Lower lobe of right lung (tissue), 2 donors: Measurements from ENCODE around the gene CASTOR1. TPM values are rescaled to one million over a fixed set of nuclear protein-coding genes. Genes with fewer than 3 reads are reported as not detected.

Experiments
- ATAC-seq, 2 donors: fragments of 200-7000 bp; cut with Tn5 transposase; one replicate each; pipeline ENCODE4 v1.9.1; 2020 to 2022; ENCODE audit warnings: mild to moderate bottlenecking in 2 of 2, moderate library complexity in 2 of 2
- DNase-seq: peaks from one replicate; pipeline ENCODE4 v3.0.0-alpha.2; 2020
- H3K27ac ChIP-seq: fragments of 200-600 bp; one replicate; pipeline ENCODE4 v1.8.0; 2022
- H3K27me3 ChIP-seq: fragments of 200-600 bp; one replicate; pipeline ENCODE4 v1.8.0; 2022; ENCODE audit warnings: low read depth
- H3K36me3 ChIP-seq: fragments of 200-600 bp; one replicate; pipeline ENCODE4 v1.8.0; 2022; ENCODE audit warnings: mild to moderate bottlenecking
- H3K4me1 ChIP-seq: fragments of 200-600 bp; one replicate; pipeline ENCODE4 v1.8.0; 2022
- H3K4me3 ChIP-seq: fragments of 200-600 bp; one replicate; pipeline ENCODE4 v1.8.0; 2022; ENCODE audit warnings: mild to moderate bottlenecking
- H3K9me3 ChIP-seq: fragments of 200-600 bp; one replicate; pipeline ENCODE4 v1.8.0; 2022
- CTCF ChIP-seq: fragments of 200-600 bp; IDR thresholded peaks from one replicate; pipeline ENCODE4 v1.8.0; 2022; ENCODE audit warnings: antibody characterized with exemption, mild to moderate bottlenecking
- intact Hi-C: fragments of 100-400 bp; cut with DNase I; formaldehyde crosslinking; loops from one replicate; pipeline ENCODE4 v1.11.0; 2022
- total RNA-seq: library from RNA; stranded (reverse); fragmentation: NEBNext Ultra II Directional; extraction: Animal tissue kit (Norgen Biotek cat#: 25700); gene quantifications from one replicate; pipeline ENCODE4 v1.2.1, GENCODE V29; 2021
- donor health status: DM: no; HTN: yes; CAD: no; lungs with severe emphysema.

The CASTOR1 gene
- total RNA-seq, 1 donor from 2014 or later = 16.2 TPM

GRCh38 chr22:30285176-30285845 is 4.0 kb downstream of the CASTOR1 start:
- Histone ChIP-seq H3K4me3 (no peak overlapping the region), H3K9me3 (no peaks in the 10 kb centered on the region), H3K27ac (no peak overlapping the region), H3K36me3 (peaks cover 29% of the 10 kb centered on the region), H3K4me1 (peaks cover 27% of the 10 kb centered on the region), H3K27me3 (no peaks in the 10 kb centered on the region)
- no peak for DNase-seq
- TF ChIP-seq CTCF = no peak
- intact Hi-C loops = loop anchor here (10.0 kb wide), 1 partner anchor 99 kb away; the partner anchor contains the start of gene RNF215
- ATAC-seq = no peak

GRCh38 chr22:30284666-30285065 is 4.6 kb downstream of the CASTOR1 start:
- intact Hi-C loops = loop anchor here (10.0 kb wide), 1 partner anchor 100 kb away; the partner anchor contains the start of gene RNF215
- no peak for DNase-seq
- no peaks in the 10 kb centered on the region for H3K9me3 ChIP-seq
- peaks cover 22% of the 10 kb centered on the region for H3K4me1 ChIP-seq
- TF ChIP-seq CTCF = no peak
- H3K4me3 ChIP-seq = no peak overlapping the region
- ATAC-seq = no peak
- H3K36me3 ChIP-seq = peaks cover 29% of the 10 kb centered on the region
- H3K27me3 ChIP-seq = no peaks in the 10 kb centered on the region
- no peak overlapping the region for H3K27ac ChIP-seq

GRCh38 chr22:30284172-30284571 is 5.1 kb downstream of the CASTOR1 start:
- H3K4me3 ChIP-seq = no peak overlapping the region
- no peaks in the 10 kb centered on the region for H3K27me3 ChIP-seq
- peaks cover 27% of the 10 kb centered on the region for H3K4me1 ChIP-seq
- no peak for TF ChIP-seq CTCF
- no peak for ATAC-seq
- intact Hi-C loops = loop anchor here (10.0 kb wide), 1 partner anchor 101 kb away; the partner anchor contains the start of gene RNF215
- no peaks in the 10 kb centered on the region for H3K9me3 ChIP-seq
- no peak overlapping the region for H3K27ac ChIP-seq
- no peak for DNase-seq
- peaks cover 29% of the 10 kb centered on the region for H3K36me3 ChIP-seq

- Histone ChIP-seq H3K36me3 (peaks cover 29% of the 10 kb centered on the region), H3K27me3 (no peaks in the 10 kb centered on the region), H3K4me3 (no peak overlapping the region), H3K9me3 (no peaks in the 10 kb centered on the region), H3K27ac (no peak overlapping the region), H3K4me1 (peaks cover 30% of the 10 kb centered on the region)
- no peak for ATAC-seq
- intact Hi-C loops = loop anchor here (10.0 kb wide), 1 partner anchor 101 kb away; the partner anchor contains the start of gene RNF215
- no peak for DNase-seq
- no peak for TF ChIP-seq CTCF
Measured at GRCh38 chr22:30283342-30283741, 6.0 kb downstream of the CASTOR1 start.

- TF ChIP-seq CTCF = no peak
- H3K27me3 ChIP-seq = no peaks in the 10 kb centered on the region
- no peak overlapping the region for H3K27ac ChIP-seq
- DNase-seq = peak; percentile 49
- intact Hi-C loops = loop anchor here (10.0 kb wide), 1 partner anchor 102 kb away; the partner anchor contains the start of gene RNF215
- H3K36me3 ChIP-seq = peaks cover 29% of the 10 kb centered on the region
- no peak for ATAC-seq
- H3K4me1 ChIP-seq = peaks cover 30% of the 10 kb centered on the region
- no peak overlapping the region for H3K4me3 ChIP-seq
- H3K9me3 ChIP-seq = no peaks in the 10 kb centered on the region
Measured at GRCh38 chr22:30282616-30283046, 6.7 kb downstream of the CASTOR1 start.
